NCI-H748 (cell line): ENCODE data around the gene ALX4.

Experiments
- DNase-seq: peaks from one replicate; lab custom pipeline; 2025; ENCODE audit not compliant: unreplicated experiment; lab: John Stamatoyannopoulos, UW

Gene ALX4

GRCh38 chr11:44316659-44317240 lies 6.8 kb upstream of the ALX4 start:
- peak; percentile 59 for DNase-seq

DNA sequence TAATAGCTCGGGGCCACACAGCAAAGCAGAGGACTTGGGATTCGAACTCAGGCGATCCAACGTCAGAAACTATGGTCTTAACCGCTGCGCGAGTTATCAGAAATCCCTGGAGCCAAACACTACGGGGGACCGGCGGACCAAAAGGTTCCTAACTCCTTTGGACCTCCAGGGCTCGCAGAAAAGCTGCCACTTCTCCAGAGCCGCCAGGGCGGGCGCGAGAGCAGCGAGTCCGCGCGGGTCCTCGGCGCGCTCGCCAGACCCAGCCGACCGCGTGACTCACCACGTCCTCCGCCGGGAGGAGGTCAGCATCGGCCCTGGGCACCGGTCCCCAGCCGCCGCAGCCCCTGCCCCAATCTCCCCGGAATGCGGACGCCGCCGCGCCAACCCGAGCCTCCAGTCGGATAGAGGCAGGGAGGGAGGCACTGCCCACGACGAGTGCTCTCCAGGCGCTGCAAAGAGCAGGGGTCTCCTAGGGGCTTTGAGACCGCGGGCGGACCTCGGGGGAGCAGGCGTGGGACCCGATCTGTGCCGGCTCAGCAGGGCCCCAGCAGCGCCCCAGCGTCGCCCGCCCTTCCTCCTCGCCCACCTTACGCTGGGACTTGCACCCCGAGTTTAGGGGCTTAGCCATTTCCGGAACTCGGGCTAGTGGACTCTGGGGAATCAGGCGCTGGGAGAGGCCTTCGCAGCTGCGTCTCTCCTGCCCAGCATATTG lies 6.2 kb upstream of the ALX4 start:
- no peak for DNase-seq

DNA sequence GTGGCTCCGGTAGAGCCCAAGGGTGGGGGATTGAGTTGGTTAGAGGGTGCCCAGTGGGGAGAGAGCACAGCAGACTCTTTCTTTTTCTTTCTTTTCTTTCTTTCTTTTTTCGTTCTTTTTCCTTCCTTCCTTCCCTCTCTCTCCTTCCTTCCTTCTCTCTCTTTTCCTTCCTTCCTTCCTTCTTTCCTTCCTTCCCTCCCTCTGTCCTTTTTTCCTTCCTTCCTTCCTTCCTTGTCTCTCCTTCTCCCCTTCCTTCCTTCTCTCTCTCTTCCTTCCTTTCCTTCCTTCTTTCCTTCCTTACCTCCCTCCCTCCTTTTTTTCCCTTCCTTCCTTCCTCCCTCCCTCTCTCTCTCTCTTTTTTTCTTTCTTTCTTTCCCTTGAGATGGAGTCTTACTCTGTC lies 4.8 kb upstream of the ALX4 start:
- no peak for DNase-seq

- no peak for DNase-seq
Measured at GRCh38 chr11:44313761-44314489, 4.0 kb upstream of the ALX4 start.

DNA sequence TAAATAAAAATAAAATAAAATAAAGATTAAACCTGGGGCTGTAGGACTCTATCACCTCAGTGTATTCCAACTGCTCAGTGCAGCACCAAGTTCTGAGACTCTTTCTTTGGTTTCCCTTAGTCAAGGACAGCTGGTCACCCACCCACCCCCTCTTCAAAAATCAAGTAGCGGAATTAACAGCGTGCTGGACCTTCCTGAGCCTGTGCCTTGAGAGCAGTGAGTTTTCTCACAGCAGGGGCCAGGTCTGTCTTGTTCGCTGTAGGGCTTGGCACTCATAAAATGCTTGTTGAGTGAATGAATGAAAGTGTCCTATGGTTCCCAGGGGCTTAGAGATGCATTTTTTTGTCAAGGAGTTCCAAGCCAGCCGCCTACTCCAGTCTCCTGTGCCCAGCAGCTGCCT lies 2.9 kb upstream of the ALX4 start:
- DNase-seq, result no peak

DNA sequence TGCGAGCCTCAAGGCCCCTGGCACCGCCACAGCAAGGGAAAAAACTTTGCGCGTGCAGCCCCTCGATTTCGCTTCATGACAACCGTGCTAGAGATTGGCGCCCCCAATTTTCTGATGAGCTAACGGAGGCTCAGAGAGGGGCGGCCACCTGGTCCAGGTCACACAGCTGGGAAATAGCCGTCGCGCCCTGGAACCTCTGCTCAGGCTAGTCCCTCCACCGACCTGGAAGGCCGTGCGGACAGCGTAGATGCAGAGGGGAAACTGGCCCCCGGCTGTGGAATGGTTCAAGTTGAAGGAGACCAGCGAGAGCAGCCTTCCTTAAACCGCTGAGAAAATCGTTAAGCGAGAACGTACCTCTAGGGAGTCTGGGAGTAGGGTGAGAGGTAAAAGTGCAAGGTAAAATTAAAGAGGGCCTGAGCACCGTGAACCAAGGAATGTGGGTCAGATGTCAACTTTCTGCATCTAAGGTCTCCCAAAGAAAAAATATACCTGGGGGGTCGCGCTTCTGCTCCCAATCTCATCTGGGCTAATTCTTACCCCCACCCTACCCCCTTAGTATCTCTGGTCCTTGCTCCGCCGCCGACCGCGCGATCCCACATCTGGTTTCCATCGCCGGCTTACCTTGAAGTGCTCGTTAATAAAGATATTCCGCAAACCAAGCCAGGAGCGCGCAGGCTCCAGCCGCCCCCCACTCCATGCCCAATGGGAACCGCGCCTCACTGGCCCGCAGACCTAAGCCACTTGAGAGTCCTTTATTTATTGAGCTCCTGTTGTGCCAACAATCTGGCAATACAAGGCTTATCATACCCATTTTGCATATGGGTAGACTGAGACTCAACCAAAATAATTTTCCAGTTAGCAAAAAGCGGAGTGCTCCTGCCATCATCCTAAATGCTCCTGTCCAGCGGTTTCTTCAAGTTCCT lies 1.7 kb upstream of the ALX4 start:
- DNase-seq, result no peak

- DNase-seq, result peak; percentile 34
Measured at GRCh38 chr11:44310463-44311272, 729 bp upstream of the ALX4 start.

DNA sequence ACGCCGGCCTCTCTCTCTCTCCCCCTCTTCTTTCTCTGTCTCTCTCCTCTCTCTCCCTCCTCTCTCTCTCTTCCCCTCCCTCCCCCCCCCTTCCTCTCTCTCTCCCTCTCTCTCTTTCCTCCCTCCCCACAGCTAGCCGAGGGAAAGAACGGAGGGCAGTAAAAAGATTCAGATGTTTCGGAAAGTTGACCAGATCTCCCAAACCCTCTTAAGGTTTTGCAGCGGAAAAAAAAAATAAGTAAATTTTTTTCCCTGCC lies 195 bp upstream of the ALX4 start:
- DNase-seq, result no peak

DNA sequence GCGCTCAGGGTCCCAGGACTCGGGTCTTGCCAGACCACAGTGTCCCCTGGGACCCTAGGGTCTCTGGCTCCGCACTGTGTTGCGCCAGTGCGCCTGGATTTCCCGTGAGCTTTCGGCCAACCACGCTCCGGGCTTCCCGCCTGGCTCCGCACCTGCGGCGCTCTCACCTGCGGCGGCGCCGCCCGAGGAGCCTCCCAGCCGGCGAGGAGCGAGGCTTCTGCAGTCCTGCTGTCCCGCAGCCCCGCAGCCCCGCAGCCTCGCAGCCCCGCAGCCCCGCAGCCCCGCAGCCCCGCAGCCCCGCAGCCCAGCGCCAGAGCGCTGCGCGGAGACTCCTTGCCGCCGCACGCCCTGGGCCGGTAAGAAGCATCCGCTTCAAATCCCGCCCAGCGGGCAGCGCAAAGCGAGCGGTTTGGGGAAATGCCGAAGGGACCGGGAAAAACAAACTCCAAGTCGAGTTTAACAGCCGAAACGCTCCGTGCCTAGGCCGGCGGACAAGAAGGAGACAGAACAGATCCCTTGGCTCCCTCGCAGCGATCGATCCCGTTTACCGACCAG lies 939 bp downstream of the ALX4 start:
- DNase-seq, result no peak

- DNase-seq, result no peak
Measured at GRCh38 chr11:44308256-44308922, 1.6 kb downstream of the ALX4 start.

DNA sequence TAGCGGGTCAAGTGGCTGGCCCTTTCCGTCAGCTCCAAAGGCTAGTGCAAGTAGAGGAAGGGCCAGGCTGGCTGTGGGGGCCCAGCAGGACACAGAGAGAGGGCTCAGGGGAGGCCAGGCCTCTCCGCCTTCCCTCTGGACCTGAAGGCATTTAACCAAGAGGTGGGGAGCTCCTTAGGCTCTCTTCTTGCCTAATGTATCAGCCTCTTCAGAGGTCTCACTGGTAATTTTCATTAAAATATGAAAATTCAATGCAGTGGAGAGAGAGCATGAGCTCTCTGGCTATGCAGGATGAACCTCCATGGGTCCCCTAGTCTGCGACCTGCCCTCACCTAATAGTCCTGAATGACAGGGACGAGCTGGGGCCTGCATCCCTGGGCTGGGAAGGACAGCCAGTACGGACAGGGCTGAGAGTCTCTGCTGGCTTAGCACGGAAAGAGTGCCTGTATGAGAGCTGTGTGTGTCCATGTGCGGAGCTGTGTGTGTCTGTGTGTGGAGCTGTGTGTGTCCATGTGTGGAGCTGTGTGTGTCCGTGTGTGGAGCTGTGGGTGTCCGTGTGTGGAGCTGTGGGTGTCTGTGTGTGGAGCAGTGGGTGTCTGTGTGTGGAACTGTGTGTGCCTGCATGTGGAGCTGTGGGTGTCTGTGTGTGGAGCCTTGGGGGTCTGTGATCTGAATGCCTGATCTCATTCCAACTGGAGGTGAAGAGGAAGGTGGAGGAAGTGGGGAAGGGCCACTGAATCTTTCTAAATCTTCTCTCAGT lies 2.4 kb downstream of the ALX4 start:
- no peak for DNase-seq

DNA sequence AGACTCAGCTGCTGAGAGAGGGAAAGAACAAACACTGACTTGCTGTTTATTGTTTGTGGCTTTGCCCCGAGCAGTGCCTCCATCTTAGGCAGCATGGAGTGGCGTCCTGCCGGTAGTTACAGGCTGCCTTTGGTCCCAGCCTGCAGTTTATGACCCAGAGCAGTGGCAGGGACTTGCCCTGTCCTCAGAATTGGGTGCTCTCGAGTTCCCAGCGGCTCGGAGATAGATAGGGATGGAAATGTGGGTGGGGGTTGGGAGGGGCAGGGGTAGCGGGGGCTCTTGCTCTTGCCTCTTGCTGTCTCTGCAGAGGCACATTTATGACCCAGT lies 3.1 kb downstream of the ALX4 start:
- DNase-seq, result no peak

DNA sequence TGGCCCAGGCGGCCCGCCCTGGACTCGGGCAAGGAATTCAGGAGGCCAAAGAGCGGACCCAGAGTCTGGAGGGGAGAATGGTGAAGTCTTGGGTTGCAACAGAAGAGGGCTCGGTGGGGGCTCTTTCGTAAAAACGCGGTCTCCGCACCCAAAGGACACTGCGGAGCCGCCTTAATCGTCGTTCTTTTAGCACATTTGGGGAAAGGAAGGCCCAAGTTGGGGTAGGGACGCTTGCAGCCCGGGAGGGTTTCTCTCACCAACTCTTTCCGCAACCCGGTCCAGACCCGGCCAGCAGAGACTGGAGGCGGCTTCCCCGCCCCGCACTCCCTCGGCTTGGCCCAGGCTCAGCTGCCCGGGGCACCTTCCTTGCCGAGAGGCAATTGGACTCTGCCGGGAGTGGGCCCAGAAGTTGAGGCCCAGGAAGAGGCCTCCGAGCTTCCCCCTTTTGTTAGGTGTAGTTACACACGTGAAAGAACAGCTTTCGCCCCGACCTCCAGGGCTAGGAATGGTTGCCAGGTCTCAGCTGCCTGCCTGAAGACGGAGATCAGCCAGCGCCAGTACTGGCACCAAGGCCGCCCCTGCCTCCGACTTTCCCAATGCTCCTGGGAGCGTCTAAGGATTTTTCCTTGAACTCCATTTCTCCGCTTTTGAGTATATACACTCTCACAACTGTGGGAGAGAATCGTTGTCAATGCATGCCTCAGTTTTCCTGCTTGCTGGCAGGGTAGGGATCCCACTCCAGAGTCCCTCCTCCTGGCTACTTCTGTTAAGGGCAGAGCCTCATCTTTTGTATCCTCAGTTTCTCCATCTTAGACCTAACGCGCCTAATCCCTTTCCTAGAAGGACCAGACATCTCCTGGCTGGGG lies 3.7 kb downstream of the ALX4 start:
- no peak for DNase-seq

- DNase-seq, result peak; percentile 22
Measured at GRCh38 chr11:44305470-44306051, 4.4 kb downstream of the ALX4 start.

GRCh38 chr11:44305026-44305469 lies 4.9 kb downstream of the ALX4 start:
- no peak for DNase-seq

- DNase-seq, result no peak
Measured at GRCh38 chr11:44304091-44305025, 5.6 kb downstream of the ALX4 start.

- DNase-seq, result no peak
Measured at GRCh38 chr11:44303401-44303938, 6.5 kb downstream of the ALX4 start.
